H4 (cell line): ENCODE results near the gene SNX6. TPM values are rescaled to one million over a fixed set of nuclear protein-coding genes. Genes with fewer than 3 reads are reported as not detected.
"Not testable (repeated sequence)": the region's sequence is repeated elsewhere in the genome, so short reads cannot be mapped to it uniquely, and the experiment has no call there.

Experiments
- DNase-seq: peaks from one replicate; pipeline ENCODE4 v3.0.0-alpha.2; 2015; ENCODE audit warnings: low spot score
- total RNA-seq: library from RNA; depleted of rRNA; stranded (reverse); fragments of >200 nt; shearing (Covaris generic); gene quantifications from 2 replicates; pipeline ENCODE4 v1.2.3, GENCODE V29; 2014; rRNA removed

SNX6 gene
- 205 and 206 TPM in 2 replicates for total RNA-seq

GRCh38 chr14:34629657-34630529 is at the start of gene SNX6:
SNX6 (minus strand) TSS chr14:34630148; CDS start chr14:34630116, 32 bp downstream.
- DNase-seq, result peak; percentile 50

GRCh38 chr14:34678735-34679134 is 48.8 kb upstream of the SNX6 start:
- DNase-seq, result no peak

GRCh38 chr14:34678306-34678705 is 48.4 kb upstream of the SNX6 start:
- DNase-seq, result no peak

GRCh38 chr14:34676516-34677211 is 46.7 kb upstream of the SNX6 start:
- DNase-seq, result no peak

GRCh38 chr14:34673702-34674101 is 43.8 kb upstream of the SNX6 start:
- no peak for DNase-seq

GRCh38 chr14:34671716-34672115 is 41.8 kb upstream of the SNX6 start:
- DNase-seq, result no peak

- DNase-seq, result no peak
These were observed 38.2 kb upstream of the SNX6 start for GRCh38 chr14:34668111-34668510.

- DNase-seq, result no peak
These were observed 37.1 kb upstream of the SNX6 start for GRCh38 chr14:34667007-34667406.

- DNase-seq, result no peak
These were observed 36.0 kb upstream of the SNX6 start for GRCh38 chr14:34665785-34666435.

GRCh38 chr14:34662561-34663088 is 32.7 kb upstream of the SNX6 start:
- DNase-seq, result no peak

- DNase-seq, result no peak
These were observed 30.8 kb upstream of the SNX6 start for GRCh38 chr14:34660796-34661195.

GRCh38 chr14:34655959-34656358 is 26.0 kb upstream of the SNX6 start:
- no peak for DNase-seq

- not testable (repeated sequence) for DNase-seq
These were observed 23.1 kb upstream of the SNX6 start for GRCh38 chr14:34653073-34653472.

- DNase-seq, result not testable (repeated sequence)
These were observed 22.4 kb upstream of the SNX6 start for GRCh38 chr14:34652348-34652747.

GRCh38 chr14:34650786-34651584 is 21.0 kb upstream of the SNX6 start:
- peak; percentile 78 for DNase-seq

- not testable (repeated sequence) for DNase-seq
These were observed 20.1 kb upstream of the SNX6 start for GRCh38 chr14:34650006-34650405.

GRCh38 chr14:34649344-34649743 is 19.4 kb upstream of the SNX6 start:
- peak; percentile 56 for DNase-seq

- no peak for DNase-seq
These were observed 16.8 kb upstream of the SNX6 start for GRCh38 chr14:34646570-34647255.

- no peak for DNase-seq
These were observed 13.4 kb upstream of the SNX6 start for GRCh38 chr14:34643361-34643760.

GRCh38 chr14:34642595-34642994 is 12.6 kb upstream of the SNX6 start:
- DNase-seq, result no peak

- DNase-seq, result no peak
These were observed 10.9 kb upstream of the SNX6 start for GRCh38 chr14:34640826-34641225.
